Ishikawa (cell line): Measurements from ENCODE around the gene ACKR3.

ENCODE experiments used
- CEBPB ChIP-seq: IDR thresholded peaks from 2 replicates; pipeline ENCODE4 v1.6.1; 2012
- CREB1 ChIP-seq: IDR thresholded peaks from 2 replicates; pipeline ENCODE4 v1.6.1; 2012; ENCODE audit warnings: low read depth
- EGR1 ChIP-seq: IDR thresholded peaks from 2 replicates; pipeline ENCODE4 v1.6.1; 2012
- EP300 ChIP-seq: IDR thresholded peaks from 2 replicates; pipeline ENCODE4 v1.6.1; 2012; ENCODE audit warnings: borderline replicate concordance
- FOXM1 ChIP-seq: IDR thresholded peaks from 2 replicates; pipeline ENCODE4 v1.6.1; 2012; ENCODE audit warnings: low read depth, borderline replicate concordance
- MAX ChIP-seq: IDR thresholded peaks from 2 replicates; pipeline ENCODE4 v1.6.1; 2012
- NFIC ChIP-seq: IDR thresholded peaks from 2 replicates; pipeline ENCODE4 v1.6.1; 2012
- RAD21 ChIP-seq: IDR thresholded peaks from 2 replicates; pipeline ENCODE4 v1.6.1; 2012; ENCODE audit warnings: low read depth
- REST ChIP-seq: IDR thresholded peaks from 2 replicates; pipeline ENCODE4 v1.6.1; 2012; ENCODE audit warnings: low read depth, mild to moderate bottlenecking
- TAF1 ChIP-seq: IDR thresholded peaks from 2 replicates; pipeline ENCODE4 v1.6.1; 2012; ENCODE audit warnings: low read depth, mild to moderate bottlenecking
- TCF12 ChIP-seq: IDR thresholded peaks from 2 replicates; pipeline ENCODE4 v1.6.1; 2012; ENCODE audit warnings: low read depth
- TEAD4 ChIP-seq: IDR thresholded peaks from 2 replicates; pipeline ENCODE4 v1.6.1; 2012
- USF1 ChIP-seq: IDR thresholded peaks from 2 replicates; pipeline ENCODE4 v1.6.1; 2012
- YY1 ChIP-seq: IDR thresholded peaks from 2 replicates; pipeline ENCODE4 v1.6.1; 2012; ENCODE audit warnings: low read depth
- ZBTB7A ChIP-seq: IDR thresholded peaks from 2 replicates; pipeline ENCODE4 v1.6.1; 2012; ENCODE audit warnings: low read depth

ACKR3 gene

GRCh38 chr2:236547725-236548124 lies 21.9 kb upstream of the ACKR3 start:
- TF ChIP-seq RAD21 = no peak
- no peak for TF ChIP-seq TCF12
- no peak for TF ChIP-seq EP300
- no peak for TF ChIP-seq NFIC
- TF ChIP-seq CEBPB = no peak
- no peak for TF ChIP-seq CREB1
- no peak for TF ChIP-seq FOXM1
- no peak for TF ChIP-seq YY1
- no peak for TF ChIP-seq TAF1
- no peak for TF ChIP-seq TEAD4
- TF ChIP-seq REST = no peak
- TF ChIP-seq MAX = no peak

- TF ChIP-seq YY1 (no peak), USF1 (no peak), ZBTB7A (no peak), REST (no peak), EGR1 (no peak), TCF12 (no peak), EP300 (no peak), TEAD4 (no peak), CREB1 (no peak), MAX (no peak), RAD21 (no peak), CEBPB (no peak), NFIC (no peak), TAF1 (no peak), FOXM1 (no peak)
These were observed 21.3 kb upstream of the ACKR3 start for GRCh38 chr2:236548179-236548921.

- no peak for TF ChIP-seq EP300
- TF ChIP-seq REST = no peak
- no peak for TF ChIP-seq USF1
- TF ChIP-seq ZBTB7A = no peak
- TF ChIP-seq CEBPB = no peak
- TF ChIP-seq CREB1 = no peak
- TF ChIP-seq TCF12 = no peak
- TF ChIP-seq MAX = no peak
- no peak for TF ChIP-seq FOXM1
- TF ChIP-seq NFIC = no peak
- no peak for TF ChIP-seq EGR1
- TF ChIP-seq YY1 = no peak
These were observed 20.5 kb upstream of the ACKR3 start for GRCh38 chr2:236549165-236549564.

- no peak for TF ChIP-seq USF1
- no peak for TF ChIP-seq RAD21
- no peak for TF ChIP-seq TAF1
- no peak for TF ChIP-seq EGR1
- TF ChIP-seq YY1 = no peak
- no peak for TF ChIP-seq NFIC
- no peak for TF ChIP-seq TEAD4
These were observed 19.3 kb upstream of the ACKR3 start for GRCh38 chr2:236550290-236550689.
